WERI-Rb-1 (cell line): ENCODE measurements around the gene GRK1.
A peak's percentile ranks its signal among the peaks of the same experiment; 100 is the strongest.
"Not testable (repeated sequence)": the region's sequence is repeated elsewhere in the genome, so short reads cannot be mapped to it uniquely, and the experiment has no call there.

Source experiments
- DNase-seq: peaks from one replicate; pipeline ENCODE4 v3.0.0-alpha.2; 2020
- H3K27ac ChIP-seq: fragments of 250-450 bp; sonication (Bioruptor Pico); 2 replicates; pipeline ENCODE4 v1.5.1; 2020; ENCODE audit warnings: mild to moderate bottlenecking, moderate library complexity
- H3K27me3 ChIP-seq: fragments of 250-450 bp; sonication (Bioruptor Pico); 2 replicates; pipeline ENCODE4 v1.5.1; 2021; ENCODE audit warnings: mild to moderate bottlenecking, low read depth, moderate library complexity; ENCODE audit not compliant: insufficient read depth, severe bottlenecking
- H3K36me3 ChIP-seq: fragments of 250-450 bp; sonication (Bioruptor Pico); 2 replicates; pipeline ENCODE4 v1.5.1; 2020; ENCODE audit warnings: mild to moderate bottlenecking, moderate library complexity
- H3K4me3 ChIP-seq: 2 replicates; pipeline ENCODE4 v1.5.1; 2011; ENCODE audit warnings: low read depth, mild to moderate bottlenecking, control low read depth, low read length
- H3K9me3 ChIP-seq: fragments of 250-450 bp; sonication (Bioruptor Pico); 2 replicates; pipeline ENCODE4 v1.5.1; 2021; ENCODE audit warnings: mild to moderate bottlenecking, moderate library complexity; ENCODE audit not compliant: severe bottlenecking
- CTCF ChIP-seq: IDR thresholded peaks from 2 replicates; pipeline ENCODE4 v1.5.1; 2011; ENCODE audit warnings: low read depth, mild to moderate bottlenecking, control low read depth, inconsistent platforms, low read length

The GRK1 gene

GRCh38 chr13:113621498-113621897 is 45.5 kb upstream of the GRK1 start:
- DNase-seq = peak; percentile 88
- not testable (repeated sequence) for H3K4me3 ChIP-seq, H3K9me3 ChIP-seq, H3K27ac ChIP-seq, H3K27me3 ChIP-seq
- H3K36me3 ChIP-seq = peaks cover 74% of the 10 kb centered on the region
- peak; percentile 79 for TF ChIP-seq CTCF

GRCh38 chr13:113621986-113622550 is 45.0 kb upstream of the GRK1 start:
- H3K27me3 ChIP-seq, H3K27ac ChIP-seq, DNase-seq, H3K9me3 ChIP-seq, H3K4me3 ChIP-seq: not testable (repeated sequence)
- peaks cover 74% of the 10 kb centered on the region for H3K36me3 ChIP-seq

- Histone ChIP-seq H3K36me3 (peaks cover 77% of the 10 kb centered on the region), H3K9me3 (peaks cover 8% of the 10 kb centered on the region)
Measured at GRCh38 chr13:113622791-113623490, 44.1 kb upstream of the GRK1 start.

GRCh38 chr13:113623491-113624234 is 43.4 kb upstream of the GRK1 start:
- Histone ChIP-seq H3K36me3 (peaks cover 77% of the 10 kb centered on the region), H3K27me3 (no peaks in the 10 kb centered on the region), H3K4me3 (no peak overlapping the region), H3K27ac (no peak overlapping the region), H3K9me3 (peaks cover 8% of the 10 kb centered on the region)
- no peak for DNase-seq
- TF ChIP-seq CTCF = no peak

More at GRCh38 chr13:113622791-113623490, 44.1 kb upstream of the GRK1 start:
- Histone ChIP-seq H3K27ac (no peak overlapping the region), H3K27me3 (no peaks in the 10 kb centered on the region), H3K4me3 (no peak overlapping the region)
- no peak for TF ChIP-seq CTCF
- DNase-seq = no peak

GRCh38 chr13:113624235-113624587 is 42.8 kb upstream of the GRK1 start:
- peaks cover 78% of the 10 kb centered on the region for H3K36me3 ChIP-seq
- H3K9me3 ChIP-seq = peaks cover 8% of the 10 kb centered on the region
- H3K4me3 ChIP-seq = no peak overlapping the region
- no peaks in the 10 kb centered on the region for H3K27me3 ChIP-seq
- no peak for TF ChIP-seq CTCF
- H3K27ac ChIP-seq = no peak overlapping the region
- no peak for DNase-seq

GRCh38 chr13:113624640-113625304 is 42.2 kb upstream of the GRK1 start:
- not testable (repeated sequence) for DNase-seq, H3K9me3 ChIP-seq, H3K27ac ChIP-seq, H3K27me3 ChIP-seq, H3K4me3 ChIP-seq
- peaks cover 80% of the 10 kb centered on the region for H3K36me3 ChIP-seq
